CD8-positive, alpha-beta memory T cell (primary cell): Measurements from ENCODE around the gene CACNA1S. TPM values are rescaled to one million over a fixed set of nuclear protein-coding genes. Genes with fewer than 3 reads are reported as not detected.

Experiments
- CTCF ChIA-PET: fragments of 350-600 bp; sonication (Branson Sonifier 250); formaldehyde crosslinking; loops from one replicate; lab custom pipeline; 2021; ENCODE audit warnings: antibody characterized with exemption; lab: Charles Lee
- POLR2A ChIA-PET: fragments of 350-600 bp; sonication (Branson Sonifier 250); formaldehyde crosslinking; loops from one replicate; lab custom pipeline; 2021; ENCODE audit warnings: antibody characterized with exemption; lab: Charles Lee
- DNase-seq, 5 donors: peaks; one replicate each; pipeline versions ENCODE4 v3.0.0 to v3.0.0-alpha.2; 2020 to 2022; ENCODE audit warnings: mixed read lengths in 1 of 5
- H3K27ac ChIP-seq: one replicate; pipeline ENCODE4 v1.7.0; 2013; ENCODE audit warnings: low read depth, mild to moderate bottlenecking, low read length, moderate library complexity
- H3K27me3 ChIP-seq: 2 replicates; pipeline ENCODE4 v1.7.0; 2013; ENCODE audit warnings: low read length, mild to moderate bottlenecking; ENCODE audit not compliant: insufficient read depth, poor library complexity, severe bottlenecking
- H3K36me3 ChIP-seq: 2 replicates; pipeline ENCODE4 v1.7.0; 2013; ENCODE audit warnings: mild to moderate bottlenecking, low read length, moderate library complexity; ENCODE audit not compliant: insufficient read depth
- H3K4me1 ChIP-seq: 2 replicates; pipeline ENCODE4 v1.7.0; 2013; ENCODE audit warnings: mild to moderate bottlenecking, low read length, moderate library complexity; ENCODE audit not compliant: insufficient read depth
- H3K4me3 ChIP-seq: 2 replicates; pipeline ENCODE4 v1.7.0; 2013; ENCODE audit warnings: mild to moderate bottlenecking, low read length
- H3K9me3 ChIP-seq: 2 replicates; pipeline ENCODE4 v1.7.0; 2013; ENCODE audit warnings: mild to moderate bottlenecking, low read length
- H3K27ac Mint-ChIP-seq, 8 donors: one replicate each; pipeline ENCODE4 v1.8.0; 2020 to 2021; ENCODE audit warnings: mixed read lengths in 8 of 8, mild to moderate bottlenecking in 6 of 8, inconsistent platforms in 3 of 8, moderate library complexity in 3 of 8
- H3K27me3 Mint-ChIP-seq, 2 donors: one replicate each; pipeline ENCODE4 v1.8.0; 2020 to 2021; ENCODE audit warnings: mixed read lengths in 2 of 2, mild to moderate bottlenecking in 1 of 2, moderate library complexity in 1 of 2
- H3K36me3 Mint-ChIP-seq, 3 donors: one replicate each; pipeline ENCODE4 v1.8.0; 2020 to 2021; ENCODE audit warnings: mixed read lengths in 3 of 3, inconsistent platforms in 1 of 3, mild to moderate bottlenecking in 1 of 3
- H3K4me1 Mint-ChIP-seq, 3 donors: one replicate each; pipeline ENCODE4 v1.8.0; 2020 to 2021; ENCODE audit warnings: mixed read lengths in 3 of 3, inconsistent platforms in 1 of 3, mild to moderate bottlenecking in 1 of 3
- H3K4me3 Mint-ChIP-seq, 7 donors: one replicate each; pipeline ENCODE4 v1.8.0; 2020 to 2021; ENCODE audit warnings: mixed read lengths in 7 of 7, mild to moderate bottlenecking in 6 of 7, moderate library complexity in 4 of 7, inconsistent platforms in 2 of 7
- H3K9me3 Mint-ChIP-seq, 5 donors: one replicate each; pipeline ENCODE4 v1.8.0; 2020 to 2022; ENCODE audit warnings: mixed read lengths in 5 of 5, mild to moderate bottlenecking in 3 of 5, moderate library complexity in 2 of 5, inconsistent platforms in 1 of 5
- polyA plus RNA-seq: library from polyadenylated mRNA; unstranded; fragments of 300-500 nt; fragmentation: Illumina TruSeq; gene quantifications from one replicate; pipeline ENCODE4 v1.2.3, GENCODE V29; 2021
- total RNA-seq, 2 experiments: library from RNA; stranded (reverse); gene quantifications; one replicate each; pipeline ENCODE4 v1.2.3, GENCODE V29; 2021

The CACNA1S gene
- total and polyA plus RNA-seq, 3 experiments from 2014 or later: not detected

GRCh38 chr1:201039876-201040275, 72.3 kb downstream of the CACNA1S start:
- Histone ChIP-seq H3K4me1 (no peaks in the 10 kb centered on the region), H3K36me3 (no peaks in the 10 kb centered on the region), H3K27me3 (no peaks in the 10 kb centered on the region), H3K9me3 (no peaks in the 10 kb centered on the region), H3K4me3 (no peak overlapping the region), H3K27ac (no peak overlapping the region)
- Mint-ChIP-seq H3K4me3 (no peak overlapping the region), H3K27me3 (peaks cover 0 to 2% of the 10 kb centered on the region in 2 donors), H3K9me3 (no peaks in the 10 kb centered on the region), H3K36me3 (no peaks in the 10 kb centered on the region), H3K4me1 (peaks cover 3 to 5% (median 4%) of the 10 kb centered on the region in 3 donors), H3K27ac (no peak overlapping the region)
- ChIA-PET POLR2A (no interaction called here), CTCF (interaction anchor here (1.8 to 15.1 kb wide), 4 partner anchors 18 to 68 kb away, joined by 6 to 160 read pairs (median 10); no protein-coding TSS in a partner anchor)
- no peak for DNase-seq

- Mint-ChIP-seq H3K4me3 (no peak overlapping the region), H3K4me1 (peaks cover 3 to 5% (median 4%) of the 10 kb centered on the region in 3 donors), H3K27me3 (peaks cover 0 to 2% of the 10 kb centered on the region in 2 donors), H3K9me3 (no peaks in the 10 kb centered on the region), H3K36me3 (no peaks in the 10 kb centered on the region), H3K27ac (no peak overlapping the region)
- no peaks in the 10 kb centered on the region for H3K27me3 ChIP-seq
- POLR2A ChIA-PET: no interaction called here
- CTCF ChIA-PET: interaction anchor here (1.8 to 15.1 kb wide), 3 partner anchors 56 to 67 kb away, joined by 6 to 160 read pairs (median 14); no protein-coding TSS in a partner anchor
- no peak overlapping the region for H3K27ac ChIP-seq
- DNase-seq: no peak
- H3K4me3 ChIP-seq: no peak overlapping the region
- H3K9me3 ChIP-seq: no peaks in the 10 kb centered on the region
- H3K36me3 ChIP-seq: no peaks in the 10 kb centered on the region
- no peaks in the 10 kb centered on the region for H3K4me1 ChIP-seq
Measured at GRCh38 chr1:201039418-201039817, 72.8 kb downstream of the CACNA1S start.

GRCh38 chr1:201038186-201038876, 73.9 kb downstream of the CACNA1S start:
- Mint-ChIP-seq H3K36me3 (no peaks in the 10 kb centered on the region), H3K4me1 (peaks cover 3 to 5% (median 4%) of the 10 kb centered on the region in 3 donors), H3K9me3 (no peaks in the 10 kb centered on the region), H3K27ac (no peak overlapping the region), H3K4me3 (no peak overlapping the region), H3K27me3 (peaks cover 0 to 2% of the 10 kb centered on the region in 2 donors)
- H3K4me3 ChIP-seq: no peak overlapping the region
- H3K36me3 ChIP-seq: no peaks in the 10 kb centered on the region
- H3K9me3 ChIP-seq: no peaks in the 10 kb centered on the region
- H3K4me1 ChIP-seq: no peaks in the 10 kb centered on the region
- no peaks in the 10 kb centered on the region for H3K27me3 ChIP-seq
- no peak overlapping the region for H3K27ac ChIP-seq
- ChIA-PET CTCF (interaction anchor here (1.5 to 15.1 kb wide), 3 partner anchors 13 to 66 kb away, joined by 5 to 160 read pairs (median 14); no protein-coding TSS in a partner anchor), POLR2A (no interaction called here)
- DNase-seq: no peak

- Histone ChIP-seq H3K4me1 (no peaks in the 10 kb centered on the region), H3K27ac (no peak overlapping the region), H3K9me3 (no peaks in the 10 kb centered on the region), H3K36me3 (no peaks in the 10 kb centered on the region), H3K4me3 (no peak overlapping the region), H3K27me3 (no peaks in the 10 kb centered on the region)
- Mint-ChIP-seq H3K36me3 (no peaks in the 10 kb centered on the region), H3K27ac (no peak overlapping the region), H3K27me3 (no peaks in the 10 kb centered on the region), H3K4me1 (no peaks in the 10 kb centered on the region), H3K9me3 (no peaks in the 10 kb centered on the region), H3K4me3 (no peak overlapping the region)
- ChIA-PET POLR2A (interaction anchor here (0.6 to 1.0 kb wide), 2 partner anchors 9 to 11 kb away, joined by 3 to 4 read pairs; no protein-coding TSS in a partner anchor), CTCF (interaction anchor here (0.8 to 2.9 kb wide), 5 partner anchors 11 to 70 kb away, joined by 3 to 15 read pairs (median 3); partner anchors contain the start of gene KIF21B)
- DNase-seq: no peak
Measured at GRCh38 chr1:201036188-201036842, 75.9 kb downstream of the CACNA1S start.

GRCh38 chr1:201034671-201035070, 77.6 kb downstream of the CACNA1S start:
- no peaks in the 10 kb centered on the region for H3K36me3 ChIP-seq
- H3K4me1 ChIP-seq: no peaks in the 10 kb centered on the region
- DNase-seq: no peak
- ChIA-PET CTCF (interaction anchor here (1.2 to 2.9 kb wide), 4 partner anchors 8 to 63 kb away, joined by 3 to 15 read pairs (median 4); no protein-coding TSS in a partner anchor), POLR2A (no interaction called here)
- H3K27me3 ChIP-seq: no peaks in the 10 kb centered on the region
- no peak overlapping the region for H3K4me3 Mint-ChIP-seq
- H3K27ac Mint-ChIP-seq: peak overlapping the region in 2 of 8 donors; percentile 40 to 68
- H3K9me3 Mint-ChIP-seq: no peaks in the 10 kb centered on the region
- no peak overlapping the region for H3K4me3 ChIP-seq
- H3K27me3 Mint-ChIP-seq: no peaks in the 10 kb centered on the region
- H3K9me3 ChIP-seq: no peaks in the 10 kb centered on the region
- H3K4me1 Mint-ChIP-seq: no peaks in the 10 kb centered on the region
- H3K36me3 Mint-ChIP-seq: no peaks in the 10 kb centered on the region
- H3K27ac ChIP-seq: no peak overlapping the region

GRCh38 chr1:201032408-201032807, 79.8 kb downstream of the CACNA1S start:
- no peaks in the 10 kb centered on the region for H3K4me1 ChIP-seq
- H3K36me3 ChIP-seq: no peaks in the 10 kb centered on the region
- Mint-ChIP-seq H3K36me3 (no peaks in the 10 kb centered on the region), H3K9me3 (no peaks in the 10 kb centered on the region), H3K4me3 (no peak overlapping the region), H3K27ac (peak overlapping the region in 2 of 8 donors; percentile 20 to 91), H3K27me3 (no peaks in the 10 kb centered on the region), H3K4me1 (no peaks in the 10 kb centered on the region)
- ChIA-PET CTCF (interaction anchor here (1.0 kb wide), 1 partner anchor 12 kb away, joined by 3 read pairs; no protein-coding TSS in a partner anchor), POLR2A (no interaction called here)
- no peak overlapping the region for H3K4me3 ChIP-seq
- H3K27me3 ChIP-seq: no peaks in the 10 kb centered on the region
- DNase-seq: no peak
- no peaks in the 10 kb centered on the region for H3K9me3 ChIP-seq
- no peak overlapping the region for H3K27ac ChIP-seq

- peaks cover 15 to 34% (median 16%) of the 10 kb centered on the region in 3 donors for H3K4me1 Mint-ChIP-seq
- H3K4me1 ChIP-seq: peaks cover 23% of the 10 kb centered on the region
- no peak overlapping the region for H3K27ac Mint-ChIP-seq
- no peaks in the 10 kb centered on the region for H3K9me3 Mint-ChIP-seq
- H3K27ac ChIP-seq: no peak overlapping the region
- H3K27me3 Mint-ChIP-seq: peaks cover 0 to 2% of the 10 kb centered on the region in 2 donors
- no peaks in the 10 kb centered on the region for H3K36me3 Mint-ChIP-seq
- H3K4me3 Mint-ChIP-seq: no peak overlapping the region
- H3K9me3 ChIP-seq: no peaks in the 10 kb centered on the region
- ChIA-PET POLR2A (no interaction called here), CTCF (interaction anchor here (0.6 kb wide), 1 partner anchor 47 kb away, joined by 3 read pairs; no protein-coding TSS in a partner anchor)
- no peak overlapping the region for H3K4me3 ChIP-seq
- no peaks in the 10 kb centered on the region for H3K27me3 ChIP-seq
- no peak for DNase-seq
- no peaks in the 10 kb centered on the region for H3K36me3 ChIP-seq
Measured at GRCh38 chr1:201028461-201028889, 83.8 kb downstream of the CACNA1S start.
